Endothelial cell (in vitro differentiated cells): ENCODE data around the gene GPN2. TPM values are rescaled to one million over a fixed set of nuclear protein-coding genes. Genes with fewer than 3 reads are reported as not detected.

Experiments
- DNase-seq: peaks from one replicate; pipeline ENCODE4 v3.0.0; 2021; ENCODE audit warnings: low spot score
- H3K27ac Mint-ChIP-seq: one replicate; pipeline ENCODE4 v1.8.0; 2021; ENCODE audit warnings: mixed read lengths, inconsistent platforms; ENCODE audit not compliant: unreplicated experiment
- H3K27me3 Mint-ChIP-seq: one replicate; pipeline ENCODE4 v1.8.0; 2021; ENCODE audit warnings: mild to moderate bottlenecking, moderate library complexity, mixed read lengths, inconsistent platforms; ENCODE audit not compliant: unreplicated experiment
- H3K36me3 Mint-ChIP-seq: one replicate; pipeline ENCODE4 v1.8.0; 2021; ENCODE audit warnings: mild to moderate bottlenecking, low read depth, mixed read lengths, inconsistent platforms; ENCODE audit not compliant: unreplicated experiment
- H3K4me1 Mint-ChIP-seq: one replicate; pipeline ENCODE4 v1.8.0; 2021; ENCODE audit warnings: mild to moderate bottlenecking, mixed read lengths, inconsistent platforms; ENCODE audit not compliant: unreplicated experiment
- H3K4me3 Mint-ChIP-seq: one replicate; pipeline ENCODE4 v1.8.0; 2021; ENCODE audit warnings: mild to moderate bottlenecking, mixed read lengths, inconsistent platforms; ENCODE audit not compliant: unreplicated experiment
- H3K9me3 Mint-ChIP-seq: one replicate; pipeline ENCODE4 v1.8.0; 2021; ENCODE audit warnings: mixed read lengths, inconsistent platforms; ENCODE audit not compliant: unreplicated experiment
- total RNA-seq: library from RNA; stranded (reverse); fragmentation: NEBNext Ultra II Directional; extraction: Animal tissue kit (Norgen Biotek cat#: 25700); gene quantifications from one replicate; pipeline ENCODE4 v1.2.1, GENCODE V29; 2021; ENCODE audit not compliant: unreplicated experiment
- TF ChIP-seq, protein P1 (sequence below): fragments of 200-600 bp; sonication (generic); IDR thresholded peaks from one replicate; pipeline ENCODE4 v1.5.0; 2021; ENCODE audit warnings: antibody characterized with exemption; ENCODE audit not compliant: unreplicated experiment

GPN2 gene
- total RNA-seq, 1 donor from 2014 or later: 31.4 TPM

DNA sequence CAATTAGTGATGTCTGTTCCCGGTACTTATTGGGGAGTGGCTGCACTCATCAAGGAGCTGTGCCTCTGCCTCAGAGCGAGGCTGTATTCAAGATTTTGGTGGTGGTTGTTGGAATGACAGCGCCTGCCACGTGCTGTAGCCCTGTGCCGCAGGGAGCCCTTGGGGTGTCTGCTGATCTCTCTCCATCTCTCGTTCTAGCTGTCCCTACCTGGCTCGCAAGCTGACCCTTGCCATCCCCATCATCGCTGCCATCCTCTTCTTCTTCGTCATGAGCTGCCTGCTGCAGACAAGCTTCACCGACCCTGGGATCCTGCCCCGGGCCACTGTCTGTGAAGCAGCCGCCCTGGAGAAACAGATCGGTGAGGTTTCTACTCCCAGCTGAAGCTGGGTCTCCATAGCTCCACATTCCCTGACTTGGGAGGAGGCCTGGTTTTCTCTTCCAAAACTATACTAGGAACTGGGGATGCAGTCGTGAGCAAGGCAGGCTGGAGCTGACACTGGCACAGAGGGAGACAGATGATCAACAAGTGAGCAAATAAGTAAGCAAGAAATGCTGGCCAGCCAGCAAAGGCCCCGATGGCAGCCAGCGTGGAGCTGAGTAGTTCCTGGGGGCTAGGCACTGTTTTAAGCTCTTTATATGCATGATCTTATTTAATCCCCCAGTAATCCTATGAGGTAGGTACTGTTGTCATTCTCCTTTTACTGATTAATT lies 57.7 kb downstream of the GPN2 start:
- no peaks in the 10 kb centered on the region for H3K9me3 Mint-ChIP-seq
- H3K36me3 Mint-ChIP-seq: peaks cover 49% of the 10 kb centered on the region
- DNase-seq: no peak
- no peak overlapping the region for H3K27ac Mint-ChIP-seq
- no peak overlapping the region for H3K4me3 Mint-ChIP-seq
- TF ChIP-seq, protein P1, sequence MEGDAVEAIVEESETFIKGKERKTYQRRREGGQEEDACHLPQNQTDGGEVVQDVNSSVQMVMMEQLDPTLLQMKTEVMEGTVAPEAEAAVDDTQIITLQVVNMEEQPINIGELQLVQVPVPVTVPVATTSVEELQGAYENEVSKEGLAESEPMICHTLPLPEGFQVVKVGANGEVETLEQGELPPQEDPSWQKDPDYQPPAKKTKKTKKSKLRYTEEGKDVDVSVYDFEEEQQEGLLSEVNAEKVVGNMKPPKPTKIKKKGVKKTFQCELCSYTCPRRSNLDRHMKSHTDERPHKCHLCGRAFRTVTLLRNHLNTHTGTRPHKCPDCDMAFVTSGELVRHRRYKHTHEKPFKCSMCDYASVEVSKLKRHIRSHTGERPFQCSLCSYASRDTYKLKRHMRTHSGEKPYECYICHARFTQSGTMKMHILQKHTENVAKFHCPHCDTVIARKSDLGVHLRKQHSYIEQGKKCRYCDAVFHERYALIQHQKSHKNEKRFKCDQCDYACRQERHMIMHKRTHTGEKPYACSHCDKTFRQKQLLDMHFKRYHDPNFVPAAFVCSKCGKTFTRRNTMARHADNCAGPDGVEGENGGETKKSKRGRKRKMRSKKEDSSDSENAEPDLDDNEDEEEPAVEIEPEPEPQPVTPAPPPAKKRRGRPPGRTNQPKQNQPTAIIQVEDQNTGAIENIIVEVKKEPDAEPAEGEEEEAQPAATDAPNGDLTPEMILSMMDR: no peak
- H3K4me1 Mint-ChIP-seq: peaks cover 20% of the 10 kb centered on the region
- peaks cover 13% of the 10 kb centered on the region for H3K27me3 Mint-ChIP-seq

DNA sequence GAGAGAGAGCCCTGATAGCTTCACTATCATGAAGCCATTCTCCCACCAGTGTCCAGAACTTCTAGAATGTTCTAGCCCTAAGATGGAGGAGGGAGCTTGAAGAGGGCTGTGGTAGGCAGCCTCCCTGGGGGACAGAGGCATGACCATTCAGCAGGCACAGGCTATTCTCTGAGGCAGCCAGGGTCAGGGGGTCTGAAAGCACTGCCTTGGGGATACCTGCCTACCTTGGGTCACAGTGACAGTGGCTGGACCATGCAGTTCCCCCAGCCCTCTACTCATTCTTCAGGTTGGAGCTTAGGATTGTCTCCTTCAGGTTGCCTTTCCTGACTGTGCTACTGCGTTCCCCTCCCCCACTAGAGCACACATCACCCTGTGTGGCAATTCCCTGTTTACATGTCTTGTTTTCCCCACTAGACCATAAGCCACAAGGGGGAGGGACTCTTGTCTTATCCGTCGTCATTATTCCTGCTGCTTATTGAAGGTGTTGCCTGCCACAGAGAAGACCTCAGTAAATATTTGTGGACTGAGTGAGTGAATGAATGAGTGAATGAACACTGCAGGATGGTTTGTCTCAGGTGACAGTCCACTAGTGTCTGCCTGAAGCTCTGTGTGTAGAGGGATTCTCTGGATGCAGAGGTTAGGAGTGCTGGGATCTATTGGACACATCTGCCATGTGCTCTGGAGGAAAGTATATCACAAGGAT lies 58.4 kb downstream of the GPN2 start:
- TF ChIP-seq, protein P1: no peak
- peaks cover 22% of the 10 kb centered on the region for H3K4me1 Mint-ChIP-seq
- H3K4me3 Mint-ChIP-seq: no peak overlapping the region
- H3K27me3 Mint-ChIP-seq: peaks cover 15% of the 10 kb centered on the region
- DNase-seq: no peak
- H3K27ac Mint-ChIP-seq: no peak overlapping the region
- peaks cover 49% of the 10 kb centered on the region for H3K36me3 Mint-ChIP-seq
- no peaks in the 10 kb centered on the region for H3K9me3 Mint-ChIP-seq

DNA sequence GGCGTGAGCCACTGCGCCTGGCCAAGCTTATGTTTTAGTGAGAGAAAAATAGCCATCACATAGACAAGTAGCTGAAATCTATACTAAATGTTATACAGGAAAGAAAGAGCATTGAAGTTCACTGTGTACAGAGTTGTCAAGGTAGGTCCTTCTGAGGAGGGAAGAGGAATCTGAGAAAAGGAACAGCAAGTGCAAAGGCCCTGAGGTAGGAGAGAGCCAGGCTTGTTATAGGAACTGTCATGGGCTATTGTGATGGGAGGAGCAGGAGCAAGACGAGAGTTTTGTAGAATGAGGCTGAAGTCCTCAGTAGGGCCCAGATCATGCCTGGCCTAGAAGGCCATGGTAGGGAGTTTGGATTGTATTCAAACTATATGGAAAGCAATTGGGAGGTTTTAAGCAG lies 59.0 kb downstream of the GPN2 start:
- Mint-ChIP-seq H3K4me1 (peaks cover 22% of the 10 kb centered on the region), H3K27me3 (peaks cover 13% of the 10 kb centered on the region), H3K4me3 (no peak overlapping the region), H3K27ac (no peak overlapping the region), H3K36me3 (peaks cover 46% of the 10 kb centered on the region), H3K9me3 (no peaks in the 10 kb centered on the region)
- TF ChIP-seq, protein P1: no peak
- no peak for DNase-seq

DNA sequence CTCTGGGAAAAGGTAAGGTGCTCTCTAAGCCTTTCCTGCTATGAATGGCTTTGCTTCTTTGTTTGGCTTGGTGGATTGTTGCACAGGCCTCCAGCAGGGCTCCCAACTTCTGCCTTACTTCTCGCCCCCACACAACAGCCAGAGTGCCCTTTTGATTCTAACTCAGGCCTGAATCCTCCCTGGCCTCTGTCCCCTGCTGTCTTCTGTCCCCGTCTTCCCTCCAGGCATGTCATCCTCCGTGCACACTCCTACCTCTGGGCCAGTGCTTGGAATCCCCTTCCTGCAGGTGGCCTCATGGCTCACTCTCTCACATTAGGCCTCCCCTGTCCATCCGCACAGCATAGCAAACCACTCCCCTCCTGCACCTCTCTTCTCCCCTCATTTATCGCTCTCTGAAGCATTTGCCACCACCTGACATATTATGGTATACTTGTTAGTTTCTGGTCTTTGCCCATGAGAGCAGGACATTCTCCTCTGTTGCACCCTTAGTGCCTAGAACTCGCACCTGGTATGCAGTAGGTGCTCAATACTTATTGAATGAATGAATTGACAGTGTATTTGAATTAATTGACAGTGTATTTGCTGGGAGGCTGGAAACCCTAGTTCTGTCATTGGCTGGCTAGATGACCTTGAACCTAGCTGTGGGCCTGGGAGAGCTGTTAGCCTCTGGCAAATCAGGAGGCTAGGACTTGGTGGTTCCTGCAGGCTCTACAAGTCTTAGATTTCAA lies 60.7 kb downstream of the GPN2 start:
- Mint-ChIP-seq H3K4me3 (peak overlapping the region; percentile 5), H3K27me3 (peaks cover 13% of the 10 kb centered on the region), H3K4me1 (peaks cover 22% of the 10 kb centered on the region), H3K36me3 (peaks cover 39% of the 10 kb centered on the region), H3K27ac (no peak overlapping the region), H3K9me3 (no peaks in the 10 kb centered on the region)
- DNase-seq: no peak
- TF ChIP-seq, protein P1: no peak
